HG03095 (cell line): ENCODE results near the gene TNNT2.

ENCODE experiments used
- ATAC-seq: cut with Tn5 transposase; IDR thresholded peaks from one replicate; pipeline ENCODE4 v1.9.1; 2021; ENCODE audit warnings: moderate library complexity; ENCODE audit not compliant: unreplicated experiment

TNNT2 gene

GRCh38 chr1:201318504-201319340 is 58.8 kb downstream of the TNNT2 start:
- no peak for ATAC-seq

GRCh38 chr1:201317551-201317950 is 59.9 kb downstream of the TNNT2 start:
- no peak for ATAC-seq

GRCh38 chr1:201316556-201316955 is 60.9 kb downstream of the TNNT2 start:
- no peak for ATAC-seq

GRCh38 chr1:201313086-201313485 is 64.4 kb downstream of the TNNT2 start:
- ATAC-seq = no peak

GRCh38 chr1:201312298-201312697 is 65.2 kb downstream of the TNNT2 start:
- ATAC-seq = no peak

- ATAC-seq = no peak
Measured at GRCh38 chr1:201311356-201312011, 66.0 kb downstream of the TNNT2 start.

GRCh38 chr1:201310986-201311355 is 66.5 kb downstream of the TNNT2 start:
- ATAC-seq = no peak

GRCh38 chr1:201310251-201310985 is 67.1 kb downstream of the TNNT2 start:
- no peak for ATAC-seq

GRCh38 chr1:201309416-201309815 is 68.1 kb downstream of the TNNT2 start:
- no peak for ATAC-seq
